Measurements from ENCODE around the gene OR51Q1. TPM values are rescaled to one million over a fixed set of nuclear protein-coding genes. Genes with fewer than 3 reads are reported as not detected.

Gene OR51Q1
- total RNA-seq, 1 donor from 2014 or later, result not detected

- no peaks in the 10 kb centered on the region for H3K79me2 ChIP-seq (ENCODE audit: low read depth)
- no peaks in the 10 kb centered on the region for H3K27me3 ChIP-seq
- no peak within 1 kb of the TSS for H3K27ac Mint-ChIP-seq
- H3K4me1 Mint-ChIP-seq, result no peaks in the 10 kb centered on the region
- no peaks in the 10 kb centered on the region for H3K4me1 ChIP-seq
- H3F3A ChIP-seq (ENCODE audit: low read depth), result no peaks in the 10 kb centered on the region
- H3K4me3 ChIP-seq, result no peak within 1 kb of the TSS
- H2AFZ ChIP-seq (replicated peaks), result no peak within 1 kb of the TSS
- no peak for DNase-seq (ENCODE audit: low spot score)
- H3K27me3 Mint-ChIP-seq (ENCODE audit: insufficient read depth, low read depth), result peaks cover 4% of the 10 kb centered on the region
- no peak within 1 kb of the TSS for H3K27ac ChIP-seq
- H3K36me3 Mint-ChIP-seq, result no peaks in the 10 kb centered on the region
- H4K20me1 ChIP-seq (ENCODE audit: low read depth), result no peaks in the 10 kb centered on the region
- no peak within 1 kb of the TSS for H3K9ac ChIP-seq
- no peak for TF ChIP-seq EZH2 (IDR thresholded peaks at IDR 0.05)
- TF ChIP-seq EZH2phosphoT487 (IDR thresholded peaks at IDR 0.05), result no peak
- no peak for TF ChIP-seq CTCF (IDR thresholded peaks at IDR 0.05)
- no peaks in the 10 kb centered on the region for H3K9me3 ChIP-seq (ENCODE audit: low read depth)
- H3K4me3 Mint-ChIP-seq, result no peak within 1 kb of the TSS
- H3K36me3 ChIP-seq, result no peaks in the 10 kb centered on the region
- H3K4me2 ChIP-seq, result no peak within 1 kb of the TSS
- H3K9me3 Mint-ChIP-seq, result no peaks in the 10 kb centered on the region
Measured at GRCh38 chr11:5449023-5449422, 27.1 kb downstream of the OR51Q1 start, which contains the start of gene OR51I2. Gene OR51I2, plus strand, starts transcription at chr11:5449323. Its CDS starts 4,166 bp downstream, at chr11:5453489.

- H3K27me3 Mint-ChIP-seq (ENCODE audit: insufficient read depth, low read depth), result peaks cover 4% of the 10 kb centered on the region
- Histone ChIP-seq H3K9ac (no peak overlapping the region), H3K27me3 (no peaks in the 10 kb centered on the region), H3K27ac (no peak overlapping the region), H3K4me2 (no peak overlapping the region), H3K36me3 (no peaks in the 10 kb centered on the region), H3K9me3 (ENCODE audit: low read depth) (no peaks in the 10 kb centered on the region), H3K4me1 (no peaks in the 10 kb centered on the region), H2AFZ (replicated peaks) (no peak overlapping the region), H3F3A (ENCODE audit: low read depth) (no peaks in the 10 kb centered on the region), H3K79me2 (ENCODE audit: low read depth) (no peaks in the 10 kb centered on the region), H3K4me3 (no peak overlapping the region), H4K20me1 (ENCODE audit: low read depth) (no peaks in the 10 kb centered on the region)
- no peaks in the 10 kb centered on the region for H3K4me1 Mint-ChIP-seq
- no peak for TF ChIP-seq EZH2 (IDR thresholded peaks at IDR 0.05)
- no peak for DNase-seq (ENCODE audit: low spot score)
- H3K27ac Mint-ChIP-seq, result no peak overlapping the region
- H3K36me3 Mint-ChIP-seq, result no peaks in the 10 kb centered on the region
- no peak overlapping the region for H3K4me3 Mint-ChIP-seq
- no peaks in the 10 kb centered on the region for H3K9me3 Mint-ChIP-seq
Measured at GRCh38 chr11:5449432-5449831, 27.5 kb downstream of the OR51Q1 start.

- no peak for TF ChIP-seq CTCF (IDR thresholded peaks at IDR 0.05)
- no peak for TF ChIP-seq EZH2 (IDR thresholded peaks at IDR 0.05)
- TF ChIP-seq EZH2phosphoT487 (IDR thresholded peaks at IDR 0.05), result no peak
- Histone ChIP-seq H3K36me3 (no peaks in the 10 kb centered on the region), H4K20me1 (ENCODE audit: low read depth) (no peaks in the 10 kb centered on the region), H3K4me3 (no peak overlapping the region), H3K27ac (no peak overlapping the region), H3F3A (ENCODE audit: low read depth) (no peaks in the 10 kb centered on the region), H2AFZ (replicated peaks) (no peak overlapping the region), H3K9me3 (ENCODE audit: low read depth) (no peaks in the 10 kb centered on the region), H3K79me2 (ENCODE audit: low read depth) (no peaks in the 10 kb centered on the region), H3K4me1 (no peaks in the 10 kb centered on the region), H3K4me2 (no peak overlapping the region), H3K27me3 (no peaks in the 10 kb centered on the region), H3K9ac (no peak overlapping the region)
- no peak overlapping the region for H3K4me3 Mint-ChIP-seq
- H3K4me1 Mint-ChIP-seq, result no peaks in the 10 kb centered on the region
- DNase-seq (ENCODE audit: low spot score), result no peak
- H3K9me3 Mint-ChIP-seq, result peaks cover 3% of the 10 kb centered on the region
- peaks cover 3% of the 10 kb centered on the region for H3K27me3 Mint-ChIP-seq (ENCODE audit: insufficient read depth, low read depth)
- H3K27ac Mint-ChIP-seq, result no peak overlapping the region
- H3K36me3 Mint-ChIP-seq, result no peaks in the 10 kb centered on the region
Measured at GRCh38 chr11:5460983-5461621, 39.2 kb downstream of the OR51Q1 start.

- Histone ChIP-seq H3K9me3 (ENCODE audit: low read depth) (no peaks in the 10 kb centered on the region), H4K20me1 (ENCODE audit: low read depth) (no peaks in the 10 kb centered on the region), H3K79me2 (ENCODE audit: low read depth) (no peaks in the 10 kb centered on the region), H3K4me3 (no peak overlapping the region), H3K9ac (no peak overlapping the region), H2AFZ (replicated peaks) (no peak overlapping the region), H3K27ac (no peak overlapping the region), H3K27me3 (no peaks in the 10 kb centered on the region), H3F3A (ENCODE audit: low read depth) (no peaks in the 10 kb centered on the region), H3K36me3 (no peaks in the 10 kb centered on the region), H3K4me1 (no peaks in the 10 kb centered on the region), H3K4me2 (no peak overlapping the region)
- no peaks in the 10 kb centered on the region for H3K9me3 Mint-ChIP-seq
- H3K4me3 Mint-ChIP-seq, result no peak overlapping the region
- H3K4me1 Mint-ChIP-seq, result no peaks in the 10 kb centered on the region
- H3K36me3 Mint-ChIP-seq, result no peaks in the 10 kb centered on the region
- no peak overlapping the region for H3K27ac Mint-ChIP-seq
- no peak for TF ChIP-seq EZH2 (IDR thresholded peaks at IDR 0.05)
- no peak for TF ChIP-seq CTCF (IDR thresholded peaks at IDR 0.05)
- no peak for TF ChIP-seq EZH2phosphoT487 (IDR thresholded peaks at IDR 0.05)
- DNase-seq (ENCODE audit: low spot score), result no peak
- no peaks in the 10 kb centered on the region for H3K27me3 Mint-ChIP-seq (ENCODE audit: insufficient read depth, low read depth)
Measured at GRCh38 chr11:5467527-5467926, 45.6 kb downstream of the OR51Q1 start.

All from neural progenitor cell (in vitro differentiated cells).